GM12801 (cell line): Measurements from ENCODE around the gene PPFIA4.

ENCODE experiments used
- TF ChIP-seq, protein P1 (sequence below): IDR thresholded peaks from one replicate; pipeline ENCODE4 v1.5.1; 2011; ENCODE audit warnings: control low read depth; ENCODE audit not compliant: insufficient read length; ENCODE audit errors: extremely low read depth

Gene PPFIA4

DNA sequence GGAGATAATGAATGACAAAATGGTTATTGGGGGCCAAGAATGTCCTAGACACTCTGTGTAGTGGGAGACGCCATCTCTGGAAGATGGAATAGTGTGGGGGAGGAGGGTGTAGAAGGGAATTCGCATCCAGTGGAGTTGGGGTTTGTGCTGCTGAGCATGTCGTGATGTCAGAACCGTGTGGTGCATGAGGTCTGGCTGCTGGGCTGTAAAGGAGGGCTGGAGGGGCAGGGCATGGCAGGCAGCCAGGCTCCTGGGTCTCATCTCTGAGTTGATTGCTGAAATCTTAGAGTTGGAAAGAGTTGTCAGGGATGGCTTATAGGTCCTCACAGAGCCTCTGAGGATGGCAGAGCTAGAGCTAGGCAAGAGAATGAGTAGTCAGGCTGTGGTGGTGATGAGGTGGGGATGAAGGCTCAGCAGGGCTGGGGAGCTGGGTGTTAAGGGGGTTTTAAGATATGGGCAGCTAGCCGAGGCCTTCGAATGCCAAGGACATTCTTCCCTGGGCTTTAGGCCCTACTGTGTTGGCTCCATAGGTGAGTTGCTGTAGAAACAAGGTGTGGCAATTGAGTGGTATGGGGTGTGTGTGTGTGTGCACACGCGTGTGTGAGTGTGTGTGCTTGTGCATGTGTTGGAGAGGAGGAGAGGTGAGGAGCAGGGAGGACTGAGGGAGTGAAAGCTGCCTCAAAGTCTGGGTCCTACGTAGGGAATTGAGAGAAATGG is 1.9 kb downstream of the PPFIA4 start:
- TF ChIP-seq, protein P1, sequence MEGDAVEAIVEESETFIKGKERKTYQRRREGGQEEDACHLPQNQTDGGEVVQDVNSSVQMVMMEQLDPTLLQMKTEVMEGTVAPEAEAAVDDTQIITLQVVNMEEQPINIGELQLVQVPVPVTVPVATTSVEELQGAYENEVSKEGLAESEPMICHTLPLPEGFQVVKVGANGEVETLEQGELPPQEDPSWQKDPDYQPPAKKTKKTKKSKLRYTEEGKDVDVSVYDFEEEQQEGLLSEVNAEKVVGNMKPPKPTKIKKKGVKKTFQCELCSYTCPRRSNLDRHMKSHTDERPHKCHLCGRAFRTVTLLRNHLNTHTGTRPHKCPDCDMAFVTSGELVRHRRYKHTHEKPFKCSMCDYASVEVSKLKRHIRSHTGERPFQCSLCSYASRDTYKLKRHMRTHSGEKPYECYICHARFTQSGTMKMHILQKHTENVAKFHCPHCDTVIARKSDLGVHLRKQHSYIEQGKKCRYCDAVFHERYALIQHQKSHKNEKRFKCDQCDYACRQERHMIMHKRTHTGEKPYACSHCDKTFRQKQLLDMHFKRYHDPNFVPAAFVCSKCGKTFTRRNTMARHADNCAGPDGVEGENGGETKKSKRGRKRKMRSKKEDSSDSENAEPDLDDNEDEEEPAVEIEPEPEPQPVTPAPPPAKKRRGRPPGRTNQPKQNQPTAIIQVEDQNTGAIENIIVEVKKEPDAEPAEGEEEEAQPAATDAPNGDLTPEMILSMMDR = no peak

- TF ChIP-seq, protein P1 = no peak
Measured at GRCh38 chr1:203028784-203029553, 2.7 kb downstream of the PPFIA4 start.

GRCh38 chr1:203031467-203031866 is 5.2 kb downstream of the PPFIA4 start:
- TF ChIP-seq, protein P1 = no peak

DNA sequence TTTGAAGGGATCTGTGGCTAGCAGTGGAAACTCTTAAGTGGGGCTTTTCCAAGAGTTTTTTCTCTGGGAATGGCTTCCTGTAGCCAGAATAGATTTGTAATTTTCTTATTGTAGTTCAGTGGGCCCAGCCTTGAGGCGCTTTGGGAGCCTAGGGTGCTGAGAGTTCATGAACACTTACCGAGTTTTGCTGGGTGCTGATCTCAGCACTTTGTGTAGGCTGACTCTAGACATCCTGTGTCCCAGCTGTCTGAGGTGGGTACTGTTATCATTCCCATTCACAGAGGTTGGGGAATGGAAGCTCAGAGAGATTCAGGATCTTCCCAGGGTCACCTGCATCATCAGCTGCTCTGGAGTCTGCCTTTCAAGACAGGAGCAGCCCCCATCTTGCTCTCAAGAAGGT is 7.0 kb downstream of the PPFIA4 start:
- TF ChIP-seq, protein P1 = no peak

GRCh38 chr1:203033917-203034316 is 7.6 kb downstream of the PPFIA4 start:
- TF ChIP-seq, protein P1 = no peak

- TF ChIP-seq, protein P1 = no peak
Measured at GRCh38 chr1:203034422-203035110, 8.3 kb downstream of the PPFIA4 start.
